Psoas muscle (tissue), 8 donors: ENCODE data around the gene ALOX15B. TPM values are rescaled to one million over a fixed set of nuclear protein-coding genes. Genes with fewer than 3 reads are reported as not detected.

Experiments used
- ATAC-seq, 4 donors: fragments of 200-7000 bp; cut with Tn5 transposase; one replicate each; pipeline ENCODE4 v1.9.1; 2020; ENCODE audit warnings: moderate library complexity in 3 of 4, mild to moderate bottlenecking in 2 of 4
- DNase-seq, 2 donors: peaks; one replicate each; pipeline ENCODE4 v3.0.0-alpha.2; 2020
- H3K27ac ChIP-seq: fragments of 200-600 bp; one replicate; pipeline ENCODE4 v1.8.0; 2022
- H3K27me3 ChIP-seq, 3 donors: fragments of 200-600 bp in 1 of 3; one replicate each; pipeline versions ENCODE4 v1.6.1 to v1.8.0; 2013 to 2022; ENCODE audit warnings: low read length in 2 of 3, mild to moderate bottlenecking in 2 of 3, moderate library complexity in 1 of 3; ENCODE audit not compliant: insufficient read depth in 3 of 3
- H3K36me3 ChIP-seq, 2 donors: fragments of 200-600 bp in 1 of 2; one replicate each; pipeline versions ENCODE4 v1.6.1 to v1.8.0; 2013 to 2022; ENCODE audit warnings: low read depth in 1 of 2, mild to moderate bottlenecking in 1 of 2, moderate library complexity in 1 of 2; ENCODE audit not compliant: insufficient read depth in 1 of 2
- H3K4me1 ChIP-seq: fragments of 200-600 bp; one replicate; pipeline ENCODE4 v1.8.0; 2022
- H3K4me3 ChIP-seq: fragments of 200-600 bp; one replicate; pipeline ENCODE4 v1.8.0; 2022; ENCODE audit warnings: mild to moderate bottlenecking
- H3K9me3 ChIP-seq: fragments of 200-600 bp; one replicate; pipeline ENCODE4 v1.8.0; 2022
- CTCF ChIP-seq: fragments of 200-600 bp; IDR thresholded peaks from one replicate; pipeline ENCODE4 v1.8.0; 2022; ENCODE audit warnings: antibody characterized with exemption
- WGBS, 3 donors: extraction: QIAGEN DNeasy Blood & Tissue Kit; methylation state at CpG; one replicate each; pipeline versions ENCODE4 v1.1.6 to v1.1.7; 2013; 5-methylcytosine and 5-hydroxymethylcytosine counted together
- intact Hi-C, 2 donors: fragments of 100-400 bp; cut with DNase I; formaldehyde crosslinking; loops; one replicate each; pipeline versions ENCODE4 v1.11.0 to v1.14.2; 2022
- polyA plus RNA-seq, 3 donors: library from polyadenylated mRNA; stranded (reverse); fragments of 200-250 nt; gene quantifications; one replicate each; pipeline ENCODE4 v1.2.3, GENCODE V29; 2013
- total RNA-seq, 4 donors: library from RNA; stranded (reverse); fragmentation: NEBNext Ultra II Directional in 2 of 4; extraction: Animal tissue kit (Norgen Biotek cat#: 25700) in 2 of 4; gene quantifications; one replicate each; pipeline versions ENCODE4 v1.2.1 to v1.2.4, GENCODE V29; 2021 to 2023
- donor health status: healthy with polysubstance abuse.
- donor health status: DM: no; HTN: no; CAD: no; lungs with moderate emphysema.
- donor health status: Bipolar disorder and iron deficiency.
- donor health status: healthy.
- donor health status: DM: yes; HTN: yes; CAD: no.
- donor health status: DM: no; HTN: no; CAD: no.
- donor health status: DM: no; HTN: no; CAD: no.
- donor health status: DM: yes; HTN: yes; CAD: no.

ALOX15B gene
- total and polyA plus RNA-seq, 7 donors = 0.09 to 1.1 (median 0.32) TPM; not detected in 2

GRCh38 chr17:8082292-8082691, 43.4 kb downstream of the ALOX15B start:
- DNase-seq = no peak
- no peak for TF ChIP-seq CTCF
- WGBS, 3 donors = 86 to 88% (median 88%) methylated on average over 10 of the region's 10 CpGs

GRCh38 chr17:8084250-8084649, 45.4 kb downstream of the ALOX15B start:
- 81 to 95% (median 85%) methylated on average over 6 of the region's 6 CpGs for WGBS, 3 donors
- DNase-seq = no peak

More at GRCh38 chr17:8082292-8082691, 43.4 kb downstream of the ALOX15B start:
- Histone ChIP-seq H3K4me1 (peaks cover 9% of the 10 kb centered on the region), H3K36me3 (no peaks in the 10 kb centered on the region), H3K27ac (no peak overlapping the region), H3K9me3 (no peaks in the 10 kb centered on the region), H3K4me3 (no peak overlapping the region), H3K27me3 (peaks cover 0 to 43% (median 2%) of the 10 kb centered on the region in 3 donors)
- no peak for ATAC-seq
- intact Hi-C loops = loop anchor here in 1 of 2 donors (5.0 kb wide), 1 partner anchor 35 kb away; the partner anchor contains the start of gene ALOXE3

GRCh38 chr17:8087075-8087951, 48.5 kb downstream of the ALOX15B start, which contains the start of gene ALOX12B:
Gene ALOX12B, minus strand, starts transcription at chr17:8087716. Its CDS starts 274 bp downstream, at chr17:8087442.
- no peak for TF ChIP-seq CTCF
- H3K36me3 ChIP-seq = no peaks in the 10 kb centered on the region
- DNase-seq (peak in 1 of 2 donors; percentile 36), ATAC-seq (no peak)
- no peaks in the 10 kb centered on the region for H3K9me3 ChIP-seq
- WGBS, 3 donors = 72 to 74% (median 74%) methylated on average over 17 to 20 of the region's 20 CpGs
- no peaks in the 10 kb centered on the region for H3K4me1 ChIP-seq
- H3K27me3 ChIP-seq = peaks cover 0 to 32% (median 8%) of the 10 kb centered on the region in 3 donors
- intact Hi-C loops = no loop called here
- H3K4me3 ChIP-seq = no peak within 1 kb of the TSS
- H3K27ac ChIP-seq = no peak within 1 kb of the TSS

More at GRCh38 chr17:8084250-8084649, 45.4 kb downstream of the ALOX15B start:
- Histone ChIP-seq H3K27me3 (peaks cover 0 to 28% (median 2%) of the 10 kb centered on the region in 3 donors), H3K36me3 (no peaks in the 10 kb centered on the region), H3K9me3 (no peaks in the 10 kb centered on the region), H3K27ac (no peak overlapping the region), H3K4me1 (peaks cover 8% of the 10 kb centered on the region), H3K4me3 (no peak overlapping the region)
- TF ChIP-seq CTCF = no peak
- intact Hi-C loops = loop anchor here in 1 of 2 donors (5.0 kb wide), 1 partner anchor 33 kb away; the partner anchor contains the start of gene ALOXE3
- ATAC-seq = no peak

GRCh38 chr17:8087952-8088230, 49.0 kb downstream of the ALOX15B start:
- DNase-seq (peak in 1 of 2 donors; percentile 11), ATAC-seq (no peak)
- no peak for TF ChIP-seq CTCF
- intact Hi-C loops = no loop called here
- Histone ChIP-seq H3K4me3 (no peak overlapping the region), H3K36me3 (no peaks in the 10 kb centered on the region), H3K27me3 (peaks cover 0 to 35% (median 8%) of the 10 kb centered on the region in 3 donors), H3K4me1 (no peaks in the 10 kb centered on the region), H3K27ac (no peak overlapping the region), H3K9me3 (no peaks in the 10 kb centered on the region)
- 58 to 67% (median 62%) methylated on average over 5 of the region's 5 CpGs for WGBS, 3 donors
